GM21381 (cell line): ENCODE results near the gene FARP2.
"Not testable (repeated sequence)": the region's sequence is repeated elsewhere in the genome, so short reads cannot be mapped to it uniquely, and the experiment has no call there.

Source experiments
- ATAC-seq: cut with Tn5 transposase; IDR thresholded peaks from one replicate; pipeline ENCODE4 v1.9.1; 2021; ENCODE audit warnings: mild to moderate bottlenecking, moderate library complexity; ENCODE audit not compliant: unreplicated experiment

The FARP2 gene

DNA sequence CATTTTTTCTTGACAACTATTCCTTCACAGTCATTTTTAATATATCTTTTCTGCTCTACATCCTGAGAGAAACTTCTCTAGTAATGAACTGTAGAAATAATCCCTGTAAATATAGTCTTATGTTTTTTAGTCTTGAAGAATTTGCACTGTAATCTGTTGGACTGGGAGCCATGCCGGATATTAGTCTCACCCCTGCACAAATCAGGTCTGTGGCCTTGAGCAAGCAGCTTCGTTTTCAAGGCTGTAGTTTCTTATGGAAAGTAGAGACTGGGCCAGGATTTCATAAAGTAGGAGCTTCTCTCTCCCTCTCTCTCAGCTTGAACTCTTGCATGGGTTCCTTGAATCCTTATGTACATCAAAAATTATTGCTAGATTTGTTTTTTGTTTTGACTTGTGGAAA lies 8.7 kb downstream of the FARP2 start:
- no peak for ATAC-seq

DNA sequence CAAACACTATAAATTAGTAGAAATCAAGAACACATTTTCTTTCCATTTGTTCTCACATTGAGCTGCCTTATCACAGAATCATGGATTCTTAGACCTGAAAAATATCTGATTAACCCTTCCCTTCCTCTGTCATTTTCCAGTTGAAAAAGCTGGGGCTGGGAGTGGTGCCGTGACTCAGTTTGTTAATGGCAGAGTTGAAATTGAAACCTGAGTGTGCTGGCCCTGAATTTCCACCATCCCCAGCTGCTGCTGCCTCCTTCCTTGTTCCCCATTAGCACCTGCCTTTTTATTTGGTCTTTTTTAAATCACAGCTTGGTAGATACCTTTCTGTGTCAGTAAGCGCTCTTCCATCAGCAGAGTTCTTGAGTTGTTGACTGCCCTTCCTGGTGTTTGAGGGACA lies 10.6 kb downstream of the FARP2 start:
- ATAC-seq, result no peak

DNA sequence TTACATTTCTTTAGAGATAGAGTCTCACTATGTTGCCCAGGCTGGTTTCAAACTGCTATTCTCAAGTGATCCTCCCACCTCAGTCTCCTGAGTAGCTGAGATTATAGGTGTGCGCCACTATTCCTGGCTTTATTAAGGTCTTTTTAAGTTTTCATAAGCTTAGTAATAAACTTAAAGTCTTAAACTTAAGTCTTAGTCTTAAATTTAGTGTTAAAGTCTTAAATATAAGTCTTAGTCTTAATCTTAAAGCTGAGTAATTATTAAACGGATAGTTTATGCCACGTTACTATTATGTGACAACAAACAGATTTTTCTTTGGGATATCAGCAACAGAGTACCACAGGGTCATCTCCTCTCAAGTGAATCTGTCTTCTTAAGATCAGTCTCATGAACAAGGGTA lies 12.6 kb downstream of the FARP2 start:
- no peak for ATAC-seq

DNA sequence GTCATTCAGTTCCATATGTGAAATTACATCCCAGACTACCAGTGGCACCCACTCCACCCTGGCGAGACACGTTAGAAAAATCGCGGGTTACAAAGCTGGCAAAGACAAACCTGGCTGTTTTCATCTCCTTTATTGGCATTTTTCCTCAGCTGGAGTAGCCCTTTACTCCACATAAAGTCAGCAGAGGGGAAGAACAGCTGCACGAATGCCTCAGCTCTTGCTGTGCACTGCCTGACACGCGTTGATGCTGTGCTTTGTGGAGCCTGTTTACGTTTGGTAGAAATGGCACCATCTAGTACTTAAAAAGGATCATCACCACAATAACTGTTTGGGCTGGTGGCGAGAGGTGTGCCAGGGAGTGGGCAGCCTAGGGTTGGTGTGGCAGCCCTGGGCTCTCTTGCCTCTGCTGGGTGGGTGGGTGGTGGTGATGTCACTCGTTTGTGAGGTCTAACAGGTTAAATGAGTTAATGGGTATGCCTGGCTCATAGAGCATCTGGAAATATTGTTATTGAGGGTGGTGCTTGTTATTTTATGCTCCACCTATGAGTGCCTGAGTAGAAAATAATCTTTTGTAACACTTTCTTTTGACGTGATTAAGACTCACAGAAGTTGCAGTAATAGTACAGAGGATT lies 16.4 kb downstream of the FARP2 start:
- ATAC-seq, result no peak

DNA sequence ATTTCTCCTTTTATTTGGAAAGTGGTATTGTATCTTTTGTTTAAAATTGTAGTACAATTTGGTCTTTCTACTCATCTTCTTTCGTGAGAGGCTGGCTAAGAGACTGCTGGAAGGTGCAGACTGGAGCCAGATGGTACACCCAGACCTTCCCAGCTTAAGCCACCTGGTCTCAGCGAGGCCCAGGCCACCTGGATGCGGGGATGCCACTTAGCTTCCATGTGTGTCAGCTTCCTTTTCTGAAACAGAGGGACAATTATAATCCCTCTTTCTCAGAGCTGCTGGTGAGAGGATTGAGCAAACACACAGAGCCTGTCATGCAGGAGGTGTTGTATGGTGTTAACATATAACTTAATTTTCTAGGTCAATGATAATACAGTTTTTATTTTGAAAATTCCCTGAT lies 17.4 kb downstream of the FARP2 start:
- no peak for ATAC-seq

DNA sequence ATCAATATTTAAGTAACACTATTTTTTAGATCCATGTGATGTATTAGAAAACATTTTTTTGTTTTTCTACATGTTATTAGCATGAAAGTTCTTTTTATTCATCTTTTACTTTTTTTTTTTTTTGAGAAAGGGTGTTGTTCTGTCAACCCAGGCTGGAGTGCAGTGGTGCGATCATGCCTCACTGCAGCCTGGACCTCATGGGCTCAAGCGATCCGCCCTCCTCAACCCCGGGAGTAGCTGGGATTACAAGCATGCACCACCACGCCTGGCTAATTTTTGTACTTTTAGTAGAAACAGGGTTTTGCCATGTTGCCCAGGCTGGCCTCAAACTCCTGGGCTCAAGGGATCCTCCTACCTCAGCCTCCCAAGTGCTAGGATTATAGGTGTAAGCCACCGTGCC lies 17.8 kb downstream of the FARP2 start:
- not testable (repeated sequence) for ATAC-seq

DNA sequence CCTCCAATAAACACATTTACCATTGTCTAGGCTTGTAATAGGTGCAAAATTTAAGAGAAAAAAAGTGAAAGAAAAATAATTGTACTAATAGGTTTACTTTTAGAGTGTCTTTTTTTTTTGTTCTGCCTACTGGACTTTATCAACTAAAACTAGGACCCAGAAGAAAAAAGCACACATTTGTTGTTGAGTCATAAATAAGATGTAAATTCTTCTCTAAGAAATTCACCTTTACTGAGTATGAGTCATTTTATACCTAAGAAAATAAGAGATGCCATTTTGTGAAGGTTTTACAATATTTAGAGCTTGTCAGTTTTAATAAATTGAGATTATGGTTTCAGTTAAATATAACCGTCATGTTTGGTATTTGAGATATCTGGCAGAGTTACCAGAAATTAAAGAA lies 19.2 kb downstream of the FARP2 start:
- ATAC-seq, result no peak

DNA sequence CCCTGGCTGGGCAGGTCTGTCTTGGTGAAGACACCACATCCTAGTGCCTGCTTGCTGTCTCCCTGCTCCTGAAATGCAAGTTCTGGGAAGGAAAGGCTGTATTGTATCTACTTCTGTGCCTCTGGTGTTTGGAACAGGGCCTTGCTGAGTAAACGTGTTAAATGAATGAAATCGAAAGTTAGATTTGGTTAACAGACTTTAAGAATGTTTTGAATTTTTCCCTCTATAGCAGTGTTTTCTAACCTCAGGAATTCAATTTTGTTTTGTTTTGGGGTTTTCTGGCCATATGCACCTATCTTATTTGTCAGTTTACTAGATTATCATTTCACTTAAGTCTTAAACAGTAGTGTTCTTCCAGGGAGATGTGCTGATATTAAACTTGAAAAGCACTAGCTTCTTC lies 20.7 kb downstream of the FARP2 start:
- no peak for ATAC-seq

DNA sequence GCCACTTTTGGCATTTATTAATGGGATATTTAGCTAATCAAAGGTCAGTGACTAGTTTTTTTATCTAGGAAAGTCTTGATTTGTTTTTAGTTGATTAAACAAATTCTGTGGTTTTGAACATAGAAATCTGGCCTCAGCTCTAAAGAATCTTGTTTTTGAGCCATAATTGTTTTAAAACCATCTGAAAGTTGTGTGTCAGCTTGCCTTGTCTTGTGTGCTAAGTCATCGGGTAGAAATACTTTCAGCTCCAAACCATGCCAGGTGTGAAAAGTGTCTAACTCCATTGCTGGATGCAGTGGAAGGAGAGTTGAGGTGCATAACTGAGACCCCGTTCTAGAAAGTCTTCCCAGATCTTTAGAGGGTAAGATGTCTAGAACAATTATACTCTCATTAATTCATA lies 22.7 kb downstream of the FARP2 start:
- ATAC-seq, result no peak

DNA sequence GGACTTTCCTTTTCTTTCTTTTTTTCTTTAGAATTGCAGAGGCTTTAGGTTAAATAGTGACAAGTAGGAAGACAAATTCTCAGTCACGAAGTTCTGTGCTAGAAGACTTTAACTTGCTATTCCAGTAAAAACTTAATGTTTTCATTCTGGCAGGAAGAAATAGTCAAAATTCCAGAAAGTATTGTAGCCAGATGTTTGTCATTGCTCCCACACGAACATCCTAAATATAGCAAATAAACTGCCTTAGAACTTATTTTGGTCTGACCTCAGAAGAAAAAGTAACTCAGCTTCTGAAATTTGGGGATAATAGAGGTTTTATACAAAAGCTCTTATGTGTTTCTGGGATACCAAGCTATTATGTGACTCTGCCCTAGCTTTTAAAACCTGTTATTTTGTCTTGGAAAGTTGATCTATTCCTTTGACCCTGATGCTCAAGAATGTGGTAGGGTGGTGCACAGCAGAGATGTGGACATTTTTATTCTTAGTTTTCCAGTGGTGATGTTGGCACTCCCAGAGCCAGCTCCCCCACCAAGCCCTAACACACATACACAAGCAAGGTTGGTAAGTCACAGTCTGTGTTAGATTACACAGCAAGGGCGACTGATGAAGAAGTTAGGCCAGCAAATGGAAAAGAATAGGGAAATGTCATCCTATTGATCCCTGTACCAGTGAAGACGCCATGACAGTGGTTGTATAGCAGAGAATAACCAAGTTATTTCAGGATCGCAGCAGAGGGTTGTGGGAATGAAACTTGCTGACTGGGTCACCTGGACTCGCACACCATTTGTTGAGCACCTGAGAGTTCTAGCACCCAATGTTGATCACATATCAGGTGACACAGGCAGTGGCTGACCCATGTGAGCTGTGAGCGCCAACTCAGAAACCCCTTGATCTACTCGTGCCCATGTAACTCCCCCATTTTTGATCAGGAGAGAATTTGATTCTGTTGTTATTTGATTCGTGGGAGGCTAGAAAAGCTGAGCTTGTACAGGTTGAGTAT lies 23.7 kb downstream of the FARP2 start:
- ATAC-seq, result no peak

DNA sequence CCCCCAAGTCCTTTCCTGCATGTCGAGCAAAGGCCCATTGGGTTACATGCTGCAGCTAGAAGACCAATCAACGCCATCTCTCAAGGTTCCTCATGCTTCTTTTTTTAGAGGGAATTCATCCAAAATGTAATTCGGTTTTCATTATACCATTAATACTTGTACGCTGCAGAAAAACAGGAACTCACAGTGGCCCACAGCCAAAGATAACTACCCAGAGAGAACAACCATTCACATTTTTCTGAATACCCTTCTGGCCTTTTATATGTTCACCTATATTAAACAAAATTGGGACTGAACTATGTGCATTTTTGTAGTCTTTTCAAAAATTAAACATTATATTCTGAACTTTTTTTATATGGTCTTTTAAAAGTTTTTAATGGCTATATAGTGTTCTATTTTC lies 25.8 kb downstream of the FARP2 start:
- ATAC-seq, result no peak

DNA sequence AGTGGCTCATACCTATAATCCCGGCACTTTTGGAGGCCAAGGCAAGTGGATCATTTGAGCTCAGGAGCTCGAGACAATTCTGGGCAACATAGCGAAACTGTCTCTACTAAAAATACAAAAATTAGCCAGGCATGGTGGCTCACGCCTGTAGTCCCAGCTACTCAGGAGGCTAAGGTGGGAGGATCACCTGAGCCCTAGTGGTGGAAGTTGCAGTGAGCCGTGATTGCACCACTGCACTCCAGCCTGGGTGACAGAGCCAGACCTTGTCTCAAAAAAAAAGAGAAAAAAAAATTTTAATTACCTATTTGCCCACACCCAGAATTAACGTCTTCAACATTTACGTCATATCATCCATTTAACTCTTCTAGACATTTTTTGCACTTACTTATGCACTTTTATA lies 29.4 kb downstream of the FARP2 start:
- not testable (repeated sequence) for ATAC-seq

DNA sequence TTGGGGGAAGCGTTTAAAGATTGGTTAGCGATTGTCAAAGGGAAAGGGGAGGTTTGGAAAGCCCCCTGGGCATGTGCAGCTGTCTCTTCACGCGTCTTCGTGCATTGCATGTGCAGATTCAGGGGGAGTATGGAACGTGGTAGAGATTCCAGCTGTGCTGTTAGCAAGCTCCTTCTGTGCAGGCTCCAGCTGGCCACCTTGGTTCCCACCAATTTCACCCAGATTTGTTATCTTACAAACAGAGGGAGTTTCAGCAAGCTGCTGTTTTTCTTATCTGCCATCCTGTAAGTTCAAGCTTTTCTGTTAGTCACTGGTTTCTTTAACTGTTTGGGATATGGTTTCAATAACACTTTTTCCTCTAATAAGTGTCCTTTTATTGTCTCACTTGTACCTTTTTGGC lies 30.4 kb downstream of the FARP2 start:
- no peak for ATAC-seq

DNA sequence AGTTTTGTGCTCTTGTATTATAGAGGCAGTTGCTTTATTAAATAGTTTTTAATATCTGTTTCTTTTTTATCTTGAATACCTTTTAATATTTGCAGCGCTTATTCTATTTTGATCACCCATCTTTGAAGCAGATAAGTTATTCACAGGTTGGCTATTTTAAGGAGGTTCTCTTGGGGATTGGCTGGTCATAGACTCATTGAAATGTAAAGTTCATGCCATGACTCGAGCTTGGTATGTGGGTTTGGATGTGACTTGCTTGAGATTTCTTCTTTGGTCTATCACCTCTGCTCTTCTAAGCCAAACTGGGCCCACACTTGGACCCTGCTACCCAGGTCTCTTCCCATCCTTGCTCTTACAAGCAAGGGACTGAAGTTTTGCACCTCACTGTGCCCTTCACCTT lies 33.6 kb downstream of the FARP2 start:
- ATAC-seq, result no peak

DNA sequence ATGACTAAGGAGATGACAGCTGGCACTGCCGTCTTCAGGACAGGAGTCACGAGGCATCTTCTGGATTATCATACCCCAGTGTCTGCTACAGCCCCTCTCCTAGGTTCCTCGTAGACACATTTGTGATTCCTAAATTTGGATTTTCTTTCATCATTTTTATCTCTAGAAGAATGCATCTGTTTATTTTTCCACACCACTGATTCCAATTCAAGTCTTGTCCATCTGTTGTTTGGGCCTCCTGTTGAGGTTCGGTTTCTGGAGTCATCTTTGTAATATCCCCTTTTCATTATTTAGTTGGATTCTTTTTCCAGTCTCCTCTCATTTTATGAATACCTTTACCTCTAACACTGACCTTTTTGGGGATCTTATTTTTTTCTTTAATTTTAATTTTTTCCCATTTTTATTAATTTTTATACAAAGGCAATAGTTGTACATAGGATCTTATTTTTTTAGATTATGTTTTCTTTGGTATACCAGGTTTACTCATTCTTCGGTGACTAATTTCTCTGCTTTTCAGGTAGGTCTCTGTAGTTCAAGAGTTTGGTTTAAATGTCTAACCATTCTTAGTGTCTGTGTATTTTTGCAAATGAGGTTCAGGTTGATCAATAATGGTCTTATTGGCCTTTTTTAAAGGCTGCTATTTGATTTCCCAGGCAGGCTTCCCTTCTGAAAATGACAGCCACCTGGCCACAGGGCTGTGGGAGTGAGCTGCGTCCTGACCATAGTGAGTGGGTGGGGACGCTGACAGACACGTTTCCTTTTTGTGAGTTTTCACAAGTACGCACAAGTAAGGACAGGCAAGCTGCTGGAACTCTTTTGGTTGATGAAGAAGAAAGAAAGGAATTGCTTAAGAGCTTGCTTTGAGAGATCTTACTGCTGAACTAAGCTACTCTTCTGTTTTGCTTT lies 34.5 kb downstream of the FARP2 start:
- no peak for ATAC-seq

DNA sequence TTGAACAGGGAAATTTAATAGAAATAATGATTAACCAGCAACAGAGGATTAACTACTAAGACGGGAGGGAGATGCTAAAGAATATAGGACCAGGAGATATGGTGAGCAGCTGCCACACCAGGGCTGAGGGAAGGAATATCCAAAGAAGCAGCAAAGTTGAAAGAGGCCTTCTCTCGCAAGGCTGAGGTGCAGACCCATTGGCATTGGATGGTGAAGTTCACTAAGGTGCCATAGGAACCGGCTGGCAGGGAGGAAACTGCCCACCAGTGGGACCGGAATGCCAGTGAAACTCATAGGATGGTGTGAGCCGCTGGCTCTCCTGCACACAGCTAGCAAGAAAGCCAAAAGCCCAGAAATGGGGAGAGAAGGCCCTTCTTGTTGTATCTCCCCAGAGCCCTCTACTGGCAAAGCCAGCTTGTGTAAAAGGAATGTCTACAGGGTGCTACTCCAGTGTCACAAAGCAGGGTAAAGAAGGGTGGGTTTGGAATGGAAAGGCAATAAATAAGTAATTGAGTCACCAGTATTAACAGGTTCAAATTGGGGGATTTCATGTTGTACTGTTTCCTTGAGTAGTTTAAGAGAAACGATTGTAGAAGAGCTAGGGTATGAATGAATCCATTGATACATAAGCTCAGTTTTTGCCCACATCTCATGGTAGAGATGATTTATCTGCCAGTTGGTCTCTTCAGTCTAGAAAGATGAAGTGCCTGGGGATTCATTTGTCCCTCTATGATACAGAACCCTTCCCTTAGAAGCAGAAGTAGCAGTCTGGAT lies 36.0 kb downstream of the FARP2 start:
- ATAC-seq, result no peak

DNA sequence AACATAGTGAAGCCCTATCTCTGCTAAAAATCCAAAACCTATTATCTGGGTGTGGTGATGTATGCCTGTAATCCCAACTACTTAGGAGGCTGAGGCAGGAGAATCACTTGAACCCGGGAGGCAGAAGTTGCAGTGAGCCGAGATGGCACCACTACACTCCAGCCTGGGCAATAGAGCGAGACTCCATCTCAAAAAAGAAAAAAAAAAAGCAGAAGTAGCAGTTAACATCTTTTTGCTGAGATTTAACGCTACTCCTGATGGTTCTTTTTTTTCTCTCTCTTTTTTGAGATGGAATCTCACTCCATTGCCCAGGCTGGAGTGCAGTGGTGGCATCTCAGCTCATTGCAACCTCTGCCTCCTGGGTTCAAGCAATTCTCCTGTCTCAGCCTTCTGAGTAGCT lies 36.7 kb downstream of the FARP2 start:
- ATAC-seq, result not testable (repeated sequence)

DNA sequence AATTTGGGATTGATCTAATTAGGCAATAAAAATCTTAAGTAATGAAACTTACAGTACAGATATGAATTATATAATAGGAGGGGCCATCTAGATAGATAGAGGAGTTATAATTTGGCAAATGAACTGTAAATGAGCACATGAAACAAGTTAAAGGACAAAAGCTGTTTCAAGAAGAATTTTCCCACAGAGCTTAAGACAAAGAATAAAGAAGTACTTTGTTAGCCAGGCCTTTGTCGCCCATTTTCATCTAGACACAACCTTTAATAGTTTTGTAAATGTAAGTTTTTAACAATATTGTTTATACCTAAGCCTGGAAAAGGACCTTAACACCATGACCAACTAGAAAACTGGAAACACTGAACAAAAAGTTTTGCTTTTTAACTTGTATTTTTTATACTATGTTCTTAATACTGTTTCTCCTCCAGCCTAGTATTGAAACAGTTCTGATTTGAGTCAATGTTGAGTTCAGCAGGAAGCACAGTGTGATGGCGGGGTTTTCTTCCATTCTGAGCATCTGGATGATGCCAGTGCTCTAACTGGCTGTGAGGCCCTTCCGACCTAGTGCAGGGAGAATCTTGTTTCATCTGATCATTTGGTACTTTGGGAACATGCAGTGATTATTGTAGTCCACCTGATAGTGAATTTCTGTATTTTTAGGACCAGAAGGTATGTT lies 37.6 kb downstream of the FARP2 start:
- ATAC-seq, result no peak

DNA sequence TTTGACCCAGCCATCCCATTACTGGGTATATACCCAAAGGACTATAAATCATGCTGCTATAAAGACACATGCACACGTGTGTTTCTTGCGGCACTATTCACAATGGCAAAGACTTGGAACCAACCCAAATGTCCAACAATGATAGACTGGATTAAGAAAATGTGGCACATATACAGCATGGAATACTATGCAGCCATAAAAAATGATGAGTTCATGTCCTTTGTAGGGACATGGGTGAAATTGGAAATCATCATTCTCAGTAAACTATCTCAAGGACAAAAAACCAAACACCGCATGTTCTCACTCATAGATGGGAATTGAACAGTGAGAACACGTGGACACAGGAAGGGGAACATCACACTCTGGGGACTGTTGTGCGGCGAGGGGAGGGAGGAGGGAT lies 40.7 kb downstream of the FARP2 start:
- ATAC-seq, result not testable (repeated sequence)
